ENCODE data around the gene PERM1.

- TF ChIP-seq CTCF (conservative IDR thresholded peaks at IDR 0.05 in 1 of 2, IDR thresholded peaks at IDR 0.05 in 1 of 2; ENCODE audit: low read depth in 1 of 2, low read length in 2 of 2) (no peak), EZH2 (IDR thresholded peaks at IDR 0.05; ENCODE audit: low read length, missing control alignments) (no peak)
These were observed 41.8 kb upstream of the PERM1 start for GRCh38 chr1:1023700-1024099.
